GM12892 (cell line): Measurements from ENCODE around the gene SYT6.

Source experiments
- POLR2A ChIP-seq: IDR thresholded peaks from 2 replicates; pipeline ENCODE4 v1.6.1; 2011; ENCODE audit warnings: low read depth, low read length, control low read depth
- POLR2AphosphoS5 ChIP-seq: IDR thresholded peaks from 2 replicates; pipeline ENCODE4 v1.6.1; 2011; ENCODE audit warnings: low read depth, low read length, control low read depth

DNA sequence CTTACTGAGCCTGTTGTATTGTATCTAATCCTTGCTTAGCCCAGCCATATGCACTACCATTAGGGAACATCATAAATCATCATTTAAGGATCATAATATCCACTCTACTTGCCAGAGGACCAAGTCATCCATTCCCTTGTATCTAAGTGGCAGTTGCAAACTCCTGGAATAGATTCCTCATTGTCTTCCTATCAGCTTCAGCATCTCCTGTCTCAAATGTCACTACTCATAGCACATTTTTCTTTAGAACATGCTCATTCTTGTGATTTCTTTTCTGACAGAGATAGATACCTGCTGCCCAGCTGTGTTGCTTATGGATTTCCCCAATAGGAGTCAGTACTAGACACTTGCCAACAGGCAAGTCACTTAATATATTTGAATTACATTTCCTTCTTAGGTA, 90.1 kb downstream of the SYT6 start:
- TF ChIP-seq POLR2AphosphoS5 (no peak), POLR2A (no peak)
